GM19035 (cell line): ENCODE data around the gene TBX21.

Experiments used
- ATAC-seq: cut with Tn5 transposase; IDR thresholded peaks from one replicate; pipeline ENCODE4 v1.9.1; 2021; ENCODE audit not compliant: unreplicated experiment

The TBX21 gene

DNA sequence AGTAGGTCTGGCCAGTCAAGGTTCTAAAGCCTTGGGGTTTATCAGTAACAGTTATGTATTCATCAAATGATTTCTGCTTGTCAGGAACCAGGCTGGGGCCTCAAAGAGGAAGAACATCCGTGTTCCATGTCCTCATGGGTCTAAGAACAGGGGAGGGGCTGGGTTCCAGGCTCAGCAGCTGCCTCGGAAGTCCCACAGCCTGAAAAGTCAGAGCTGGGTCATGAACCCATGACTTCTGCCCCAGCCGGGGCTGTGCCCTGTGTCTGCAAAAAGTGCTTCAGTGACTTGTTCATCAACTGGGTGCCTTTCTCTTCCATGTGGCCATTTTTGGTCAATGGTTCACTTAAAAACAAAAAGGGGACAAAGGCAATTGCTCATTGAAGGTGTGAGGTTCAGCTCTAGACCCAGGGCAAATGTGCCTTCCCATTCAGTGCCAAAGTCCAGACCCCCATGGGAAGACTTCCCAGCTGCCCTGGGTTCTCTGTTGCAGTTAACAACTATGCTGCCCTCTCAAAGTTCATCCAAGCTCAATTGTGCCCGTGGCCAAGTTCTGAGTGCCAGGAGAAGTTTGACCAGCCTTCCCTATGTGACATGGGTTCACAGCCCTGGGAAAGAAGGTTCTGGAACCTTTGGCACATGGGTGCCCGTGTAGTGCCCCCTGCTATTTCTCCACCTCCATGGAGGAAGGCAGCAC, 20.6 kb upstream of the TBX21 start:
- ATAC-seq = no peak

DNA sequence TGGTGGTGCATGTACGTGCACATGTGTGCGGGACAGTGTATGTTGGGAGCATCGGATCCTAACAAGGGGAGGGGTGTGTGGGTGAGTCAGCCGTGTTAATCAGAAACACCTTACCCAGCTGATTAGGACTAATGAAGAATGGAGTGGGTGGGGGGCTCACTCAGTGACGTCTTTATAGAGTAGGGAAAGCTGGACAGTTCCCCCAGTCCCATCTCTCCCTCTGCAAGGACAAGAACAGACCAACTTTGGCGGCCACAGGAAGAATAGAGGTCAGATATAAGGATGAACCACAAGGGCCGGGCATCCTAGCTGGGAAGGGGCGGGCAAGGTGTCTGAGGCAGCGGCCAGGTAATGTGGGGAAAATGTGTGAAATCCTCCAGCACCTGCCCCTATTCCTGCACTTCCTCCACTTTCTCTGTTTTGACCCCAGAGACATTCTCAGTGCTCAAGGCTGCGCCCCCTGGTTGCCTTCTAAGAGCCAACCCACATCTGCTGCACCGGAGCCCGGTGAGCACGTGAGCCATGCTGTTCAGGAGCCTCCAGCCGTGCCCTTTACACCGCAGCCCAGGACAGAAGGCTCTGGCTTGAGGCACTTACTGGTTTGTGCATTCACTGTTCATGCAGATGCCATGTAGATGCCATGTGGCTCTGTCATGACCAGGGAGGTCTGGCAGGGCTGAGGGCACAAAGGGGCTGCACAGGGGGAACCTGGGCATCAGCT, 18.9 kb upstream of the TBX21 start:
- ATAC-seq = no peak

DNA sequence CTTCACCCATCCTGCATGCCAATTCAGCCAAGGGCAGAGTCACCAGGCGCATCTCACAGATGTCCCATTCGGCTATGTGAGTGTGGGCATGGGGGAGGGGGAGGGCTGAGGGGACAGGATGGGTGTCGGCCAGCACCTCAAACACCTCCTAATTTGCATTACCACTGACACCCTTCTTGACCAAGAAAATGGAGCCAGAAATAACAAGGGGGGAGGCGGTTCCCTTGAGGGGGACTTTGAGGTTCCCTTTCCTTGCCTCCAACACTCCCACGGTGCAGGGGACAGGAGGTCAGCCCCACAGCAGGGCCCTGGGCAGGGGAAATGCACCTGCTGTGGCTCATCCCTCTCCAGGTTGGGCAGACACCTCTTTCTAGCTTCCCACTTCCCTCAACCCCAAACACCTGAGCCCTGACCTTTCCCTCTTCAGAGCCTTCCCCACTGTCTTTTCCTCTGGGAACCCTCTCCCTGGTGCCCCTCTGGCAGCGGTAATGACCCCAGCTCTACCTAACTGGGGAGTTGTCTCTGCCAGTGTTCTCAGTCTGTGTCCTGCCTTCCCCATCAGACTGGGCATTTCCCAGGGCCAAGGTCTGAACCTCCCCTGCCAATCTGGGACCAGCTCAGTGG, 18.2 kb upstream of the TBX21 start:
- ATAC-seq = no peak

DNA sequence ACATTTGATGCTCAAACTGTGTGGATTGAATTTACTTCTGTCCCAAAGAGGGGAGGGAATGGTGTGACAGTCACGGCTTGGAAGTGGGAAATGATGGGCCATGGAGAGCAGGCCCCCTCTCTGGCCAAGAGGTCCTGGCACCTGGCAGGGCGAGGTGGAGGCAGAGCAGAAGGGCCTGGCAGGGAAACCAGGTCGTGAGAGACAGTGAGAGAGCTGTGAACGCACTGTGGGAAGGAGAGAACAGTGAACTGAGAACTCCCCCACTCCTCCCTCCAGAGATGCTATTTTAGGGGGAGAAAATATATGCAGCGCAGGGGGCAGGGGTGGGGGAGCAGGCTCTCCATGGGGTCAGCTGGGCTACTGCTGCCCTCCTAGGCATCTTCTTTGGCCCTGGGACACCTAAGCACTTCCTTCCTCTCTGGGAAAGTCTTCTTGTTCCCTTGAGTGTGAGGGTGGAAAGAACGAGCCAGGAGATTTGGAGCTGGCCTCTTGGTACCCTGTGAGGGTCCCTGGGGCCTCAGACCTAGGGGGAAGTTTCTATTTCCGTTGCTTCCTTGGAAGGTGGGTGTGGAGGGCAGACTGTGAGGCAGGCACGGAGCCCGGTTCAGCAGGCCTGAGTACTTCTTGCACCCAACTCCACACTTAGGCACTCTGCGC, 17.2 kb upstream of the TBX21 start:
- no peak for ATAC-seq

DNA sequence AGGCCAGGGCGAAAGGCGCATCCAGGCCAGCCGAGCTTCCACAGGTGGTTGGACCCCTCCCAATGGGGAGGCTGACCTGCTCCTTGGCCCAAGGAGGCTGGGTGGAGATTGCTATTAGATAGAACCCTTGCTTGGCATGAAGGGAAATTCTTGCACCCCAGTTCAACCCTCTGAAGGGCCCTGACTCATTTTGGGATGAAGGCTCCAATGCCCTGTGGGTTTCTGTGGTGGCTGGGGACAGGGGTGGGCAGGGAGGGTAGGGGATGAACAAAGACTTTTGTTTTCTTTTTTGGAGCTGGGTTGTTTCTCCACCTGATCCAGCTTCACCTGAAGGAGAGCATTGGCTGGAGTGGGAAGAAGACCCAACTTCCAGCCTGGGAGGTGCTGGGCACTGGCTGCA, 16.7 kb upstream of the TBX21 start:
- no peak for ATAC-seq

DNA sequence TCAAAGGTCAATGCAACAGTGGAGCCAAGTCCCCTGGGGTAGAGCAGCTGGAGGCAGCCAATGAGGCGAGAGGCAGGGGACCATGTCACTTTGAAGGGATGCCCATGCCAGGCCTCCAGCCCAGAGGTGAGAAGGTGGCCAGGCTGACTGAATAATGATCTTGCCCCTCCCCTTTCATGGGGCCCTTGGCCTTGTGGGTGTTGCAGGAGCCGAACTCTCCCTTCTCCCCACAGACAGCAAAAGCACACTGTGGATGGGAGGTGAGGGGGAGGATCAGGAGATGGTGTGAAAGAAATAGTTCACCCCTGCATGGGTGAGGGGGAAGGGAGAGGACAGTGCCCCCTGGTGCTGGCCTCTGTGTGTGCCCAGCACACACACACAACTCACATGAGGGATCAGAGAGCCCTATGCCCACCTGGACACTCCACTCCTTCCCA, 15.8 kb upstream of the TBX21 start:
- no peak for ATAC-seq

DNA sequence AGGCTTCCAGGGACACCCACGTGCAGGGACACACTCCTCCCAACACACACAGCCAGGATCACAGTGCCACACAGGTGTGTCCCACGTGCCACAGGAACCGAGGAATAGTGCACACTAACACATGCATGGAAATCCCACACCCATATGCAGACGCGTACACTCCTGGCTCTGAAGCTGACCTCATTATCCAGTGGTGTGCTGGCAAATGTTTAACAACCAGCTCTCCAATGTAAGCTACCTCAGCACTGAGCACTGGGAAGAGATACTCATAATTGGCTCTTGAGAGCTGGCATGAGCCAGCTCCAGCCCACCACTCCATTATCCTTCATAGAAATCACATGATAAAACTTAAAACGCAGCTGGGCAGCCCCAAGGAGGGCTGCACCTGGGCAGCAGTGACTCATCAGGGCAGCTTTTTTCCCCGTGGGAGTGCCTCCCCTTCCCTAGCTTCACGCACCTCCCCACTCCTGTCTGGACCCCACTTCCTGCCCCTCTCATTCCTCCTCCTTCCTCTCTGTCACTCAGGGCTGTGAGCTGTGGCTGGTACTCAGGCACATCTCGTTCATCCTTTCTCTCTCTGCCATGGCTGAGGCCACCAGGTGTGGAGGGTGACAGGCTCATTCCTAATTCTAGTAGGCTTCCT, 14.9 kb upstream of the TBX21 start:
- ATAC-seq = no peak

DNA sequence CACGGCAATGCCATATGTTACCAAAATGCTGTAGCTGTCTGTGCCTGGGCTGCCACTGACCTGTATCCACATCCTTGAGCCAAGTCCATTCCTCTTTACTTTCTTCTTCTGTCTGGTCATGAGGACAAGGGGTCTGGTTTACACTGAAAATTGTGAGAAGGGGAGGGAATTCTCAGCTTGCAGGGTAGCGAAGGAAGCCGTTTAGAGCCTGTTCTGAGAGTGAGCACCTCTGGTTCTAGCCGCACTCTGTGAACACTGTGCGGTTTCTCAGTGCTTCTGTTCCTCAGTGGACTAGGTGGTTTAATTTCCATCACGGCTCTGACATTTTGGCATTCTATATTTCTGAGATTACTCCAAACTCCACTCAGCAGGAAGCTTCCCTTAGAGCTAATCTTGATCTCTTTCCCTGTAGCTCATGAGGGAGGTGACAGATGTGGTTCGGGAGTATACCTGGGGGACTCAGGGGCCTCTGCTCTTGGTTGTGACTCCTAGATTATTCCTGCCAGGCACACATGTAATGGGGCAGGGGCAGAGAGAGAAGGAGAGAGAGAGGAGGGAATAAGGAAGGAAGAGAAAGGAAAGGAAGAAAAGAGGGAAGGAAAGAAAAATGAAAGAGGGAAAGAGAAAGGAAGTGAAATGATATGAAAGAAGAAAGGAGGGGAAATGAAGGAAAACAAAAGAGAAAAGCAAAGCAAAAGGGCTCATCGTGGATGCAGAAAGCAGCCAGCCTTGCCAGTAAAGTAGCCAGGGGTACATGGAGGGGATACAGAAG, 14.2 kb upstream of the TBX21 start:
- ATAC-seq = no peak

DNA sequence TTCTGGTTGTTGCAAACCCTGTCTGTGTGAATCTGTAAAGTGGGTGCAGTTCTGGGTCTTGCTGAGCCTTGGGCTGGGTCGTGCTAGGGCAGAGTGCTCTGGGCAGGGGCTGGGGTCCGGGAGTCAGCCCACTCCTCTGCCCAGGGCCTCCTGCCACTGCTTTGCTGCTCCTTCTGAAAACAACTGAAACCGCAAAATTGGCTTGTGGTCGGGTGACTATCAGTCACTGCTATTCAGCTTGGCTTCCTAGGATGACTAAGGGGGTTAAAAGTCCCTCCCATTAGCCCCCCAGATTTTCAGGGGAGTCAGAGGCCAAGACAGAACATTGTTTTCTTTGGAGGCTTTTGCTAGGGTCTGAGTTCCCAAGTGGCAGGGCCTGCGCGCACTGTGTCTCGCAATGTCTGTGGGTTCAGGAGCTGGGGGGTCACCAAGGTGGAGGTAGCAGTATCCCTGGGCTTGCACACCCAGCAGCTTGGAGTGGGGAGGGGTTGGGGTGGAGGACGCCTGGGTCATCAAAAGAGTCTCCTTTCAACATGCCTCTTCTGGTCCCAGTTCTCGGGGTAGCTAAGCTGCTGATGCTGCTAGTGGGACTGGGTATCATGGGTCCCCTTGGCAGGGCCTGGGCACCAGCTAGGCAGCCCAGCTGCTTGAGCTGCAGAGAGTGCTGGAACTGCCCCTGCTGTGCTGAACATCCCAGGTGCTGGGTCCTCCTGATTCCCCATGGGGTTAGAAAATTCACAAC, 13.5 kb upstream of the TBX21 start:
- no peak for ATAC-seq

DNA sequence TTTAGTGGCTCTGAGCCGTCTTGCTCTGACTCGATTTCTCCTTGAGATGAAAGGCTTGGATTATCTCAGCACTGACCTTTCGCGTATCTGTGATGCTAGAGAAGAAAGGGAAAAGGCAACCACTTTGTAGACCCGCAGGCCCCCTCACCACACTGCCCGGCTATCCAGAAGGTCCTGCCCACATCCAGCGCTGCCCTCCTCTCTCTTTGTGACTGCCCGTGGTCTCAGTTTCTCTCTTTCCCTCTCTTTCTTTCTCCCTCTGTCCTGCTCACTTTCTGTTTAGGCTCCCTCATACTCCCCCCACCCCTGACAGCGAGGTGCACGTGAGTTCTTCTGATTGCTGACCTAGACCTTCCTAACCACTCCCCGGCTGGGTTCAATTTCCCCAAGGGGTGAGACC, 12.8 kb upstream of the TBX21 start:
- ATAC-seq = no peak

DNA sequence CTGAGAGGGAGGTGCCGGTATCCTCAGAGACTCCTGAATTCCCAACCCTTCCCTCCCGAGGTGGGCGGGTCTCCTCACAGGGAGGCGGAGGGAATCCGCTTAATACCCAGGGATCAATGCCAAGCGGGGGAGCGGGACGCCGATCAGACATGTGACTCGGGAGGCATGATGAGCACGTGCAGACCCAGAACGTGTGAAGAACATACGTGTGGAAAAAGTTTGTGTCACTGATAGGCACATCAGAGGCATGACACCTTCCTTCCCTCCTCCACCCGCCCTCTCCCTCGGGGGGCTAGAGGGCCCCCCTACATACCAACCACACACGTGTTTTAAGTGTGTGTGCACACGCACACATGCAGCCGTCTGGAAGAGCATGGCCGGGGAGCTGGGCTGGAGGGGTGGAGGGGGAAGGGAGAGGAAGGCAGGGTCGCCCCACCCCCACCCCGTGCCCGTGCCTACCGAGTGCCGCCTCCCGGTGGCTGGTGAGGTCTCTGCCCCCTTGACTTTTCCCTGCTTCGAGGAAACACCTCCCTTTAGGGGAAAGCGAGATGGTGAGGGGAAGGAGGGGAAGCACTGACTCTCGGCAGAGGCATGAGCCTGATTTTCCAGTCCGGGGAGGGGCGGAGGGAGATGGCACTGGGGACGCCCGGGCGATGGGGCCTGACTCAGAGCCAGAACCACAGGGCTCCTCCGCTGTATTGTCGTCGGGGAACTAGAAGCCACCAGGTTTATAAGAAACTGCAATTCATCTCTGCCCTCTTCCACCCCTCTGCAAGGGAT, 12.1 kb upstream of the TBX21 start:
- ATAC-seq = no peak

DNA sequence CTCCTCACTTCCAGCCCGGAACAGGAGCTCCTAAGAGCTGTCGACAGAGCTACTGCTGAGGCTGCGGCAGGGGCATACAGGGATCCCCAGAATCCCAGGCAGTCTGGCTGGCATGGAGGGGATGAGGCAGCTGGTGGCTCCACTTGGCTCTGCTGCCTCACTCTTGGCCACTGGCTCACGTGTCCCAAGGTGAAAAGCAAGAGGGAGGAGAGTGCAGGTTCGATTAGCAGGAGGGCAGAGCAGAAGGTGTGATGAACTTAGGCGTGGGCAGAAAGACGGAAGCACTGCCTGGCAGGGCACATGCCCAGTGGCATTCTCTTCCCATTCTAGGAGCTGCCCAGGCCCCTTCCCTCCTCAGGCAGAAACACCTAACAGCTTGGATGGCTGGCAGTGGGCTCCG, 11.3 kb upstream of the TBX21 start:
- no peak for ATAC-seq

DNA sequence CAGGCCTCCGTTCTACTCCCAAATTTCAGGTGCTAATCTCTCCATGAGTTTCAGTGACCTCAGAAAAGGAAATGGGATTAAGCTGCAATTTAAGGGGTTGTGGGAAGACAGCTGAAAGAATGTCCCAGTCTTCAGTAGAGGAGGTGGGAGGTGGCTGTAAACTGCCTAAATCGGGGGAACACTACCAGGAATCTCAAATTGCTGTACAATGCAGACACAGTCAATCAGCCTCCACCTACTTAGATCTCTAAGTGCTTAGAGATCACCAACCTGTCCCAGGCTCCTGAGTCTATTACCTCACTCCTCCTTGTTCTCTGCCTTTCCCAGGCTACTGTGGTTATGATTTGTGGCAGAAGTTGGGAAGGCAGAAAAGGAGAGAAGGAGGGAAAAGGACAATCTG, 8.3 kb upstream of the TBX21 start:
- ATAC-seq = no peak

DNA sequence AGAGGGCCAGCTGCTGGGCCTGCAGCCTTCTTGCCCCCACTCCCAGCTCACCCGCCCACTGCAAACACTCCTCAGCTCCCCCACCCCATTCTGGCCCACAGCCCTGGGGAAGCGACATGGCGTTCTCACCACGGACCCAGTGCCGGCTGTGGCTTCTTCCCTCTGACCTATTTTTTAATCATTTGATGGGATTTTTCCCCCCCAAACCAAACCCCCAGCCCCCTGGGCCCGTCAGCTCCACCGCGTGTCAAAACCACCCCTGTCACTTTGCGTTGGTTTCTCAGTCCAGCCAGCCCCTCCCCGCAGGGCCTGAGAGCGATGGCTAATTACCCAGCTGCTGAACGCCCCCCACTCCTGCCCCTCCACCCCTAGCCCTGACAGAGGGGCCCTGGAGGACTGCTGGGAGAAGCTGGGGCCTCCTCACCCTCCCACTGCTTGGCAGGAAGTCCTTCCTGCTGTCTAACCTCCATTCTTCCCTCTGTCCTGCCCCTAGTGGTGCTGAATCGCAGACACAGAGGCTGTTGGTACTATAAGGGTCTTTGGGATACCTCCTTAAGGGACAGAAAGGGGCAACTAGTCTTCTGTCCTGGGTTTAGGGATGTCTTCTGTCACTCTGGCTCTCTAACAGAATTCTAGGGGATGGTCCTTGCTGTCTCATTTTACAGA, 7.5 kb upstream of the TBX21 start:
- no peak for ATAC-seq

DNA sequence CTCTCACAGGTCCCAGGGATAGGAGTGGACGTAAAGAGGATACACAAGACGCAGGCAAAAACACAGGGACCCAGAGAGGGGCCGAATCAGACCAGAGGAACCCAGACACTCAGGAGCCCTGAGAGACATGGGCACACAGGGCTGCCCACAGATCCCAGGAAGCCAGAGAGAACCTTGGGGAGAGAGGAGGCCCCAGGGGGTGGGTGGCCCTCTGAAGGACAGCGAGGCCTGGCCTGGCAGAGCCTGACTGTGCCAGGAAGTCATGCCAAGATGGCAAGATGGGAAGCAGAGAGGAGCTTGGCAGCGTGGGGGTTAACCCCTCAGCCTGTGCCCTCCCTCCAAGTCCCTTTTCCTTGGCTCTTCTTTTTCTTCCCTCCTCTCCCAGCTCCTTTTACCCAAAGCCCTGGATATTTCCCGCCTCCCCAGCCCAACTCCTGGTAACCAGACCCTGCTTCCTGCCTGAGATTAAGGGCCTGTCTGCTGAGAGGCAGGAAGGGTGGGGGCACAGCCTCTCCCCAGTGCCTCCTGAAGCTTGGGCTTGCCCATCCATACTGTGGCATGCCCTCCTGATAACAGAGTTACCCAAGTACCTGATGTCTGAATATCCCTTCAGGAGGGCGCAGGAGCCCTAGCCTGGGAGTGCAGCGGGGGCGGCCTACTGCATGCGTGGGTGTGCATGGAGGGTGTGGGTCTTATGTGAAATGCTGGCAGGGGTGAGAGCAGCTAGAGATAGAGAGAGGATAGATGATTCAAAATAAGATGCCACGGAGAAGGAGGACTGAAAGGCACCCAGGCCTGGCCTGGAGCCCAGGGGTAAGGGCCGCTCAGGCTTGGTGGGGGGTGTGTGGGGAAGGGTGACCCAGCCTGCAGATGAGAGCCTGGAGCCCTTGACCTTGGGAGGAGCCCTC, 6.0 kb upstream of the TBX21 start:
- no peak for ATAC-seq

DNA sequence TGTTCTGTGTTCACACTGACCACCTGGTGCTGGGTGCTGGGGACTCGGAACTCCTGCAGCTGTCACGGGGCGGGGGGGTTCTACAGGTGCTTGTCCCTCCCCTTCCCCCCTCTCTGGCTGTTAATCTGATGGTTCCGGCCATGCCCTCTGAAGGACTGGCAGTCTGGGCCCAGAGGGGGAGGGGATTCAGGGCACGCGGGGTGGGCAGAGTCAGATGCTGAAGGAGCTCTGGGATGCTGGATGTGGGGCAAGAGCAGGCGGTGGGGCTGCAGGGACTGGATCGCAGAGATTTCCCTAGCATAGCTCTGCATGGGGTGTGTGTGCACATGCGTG, 5.4 kb upstream of the TBX21 start:
- no peak for ATAC-seq

DNA sequence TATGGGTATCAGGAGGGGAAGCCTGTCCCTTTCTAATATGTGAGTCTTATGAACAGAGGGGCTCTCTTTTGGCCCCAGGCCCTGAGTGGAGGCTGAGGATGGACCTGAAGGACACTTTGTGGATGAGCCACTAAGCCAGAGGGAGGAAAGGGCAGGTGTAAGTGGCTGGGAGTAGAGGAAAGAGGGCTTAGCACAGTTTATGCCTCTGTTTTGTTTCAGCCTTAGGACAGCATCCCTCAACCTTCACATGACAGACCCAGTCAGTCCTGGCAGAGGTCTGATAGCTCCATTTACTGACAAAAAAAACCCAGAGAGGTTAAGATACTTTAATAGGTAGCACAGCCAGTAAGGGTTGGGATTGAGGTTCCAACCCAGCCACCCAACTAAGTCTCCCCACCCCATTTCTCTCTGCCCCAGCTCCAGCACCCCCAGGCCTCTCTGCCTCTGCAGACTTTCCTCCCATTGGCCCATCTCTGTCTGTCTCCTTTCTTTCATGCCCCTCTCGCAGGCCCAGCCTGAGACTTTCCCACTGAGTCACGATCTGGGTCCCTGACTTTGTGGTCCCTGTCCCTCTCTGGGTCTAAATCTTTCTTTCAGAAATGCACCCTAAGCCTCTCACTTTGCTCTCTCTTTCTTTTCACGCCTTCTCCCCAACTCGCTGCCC, 4.7 kb upstream of the TBX21 start:
- no peak for ATAC-seq
